ENCODE data around the gene EIF2S1.

The EIF2S1 gene

DNA sequence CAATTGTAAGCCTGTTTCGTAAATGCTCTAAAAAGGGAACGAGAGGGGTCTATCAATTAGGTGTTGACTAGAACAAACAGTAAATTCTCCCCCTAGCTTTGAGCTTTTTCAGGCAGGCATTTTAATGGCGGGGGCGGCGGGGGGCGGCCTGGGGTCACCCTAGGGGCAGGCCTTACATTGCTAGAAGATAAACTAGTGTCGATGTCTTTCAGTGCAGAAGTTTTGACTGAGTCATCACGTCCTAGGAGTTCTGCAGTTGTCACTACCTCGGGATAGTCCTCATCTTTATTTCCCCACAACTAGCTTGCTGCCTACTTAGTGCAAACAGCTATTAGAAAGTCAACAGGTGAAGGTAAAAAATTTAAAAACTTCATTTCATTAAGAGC lies 2.2 kb upstream of the EIF2S1 start:
- TF ChIP-seq CTCF (IDR thresholded peaks at IDR 0.05; ENCODE audit: low read depth, low read length, missing control alignments), result no peak
- DNase-seq (ENCODE audit: low read depth), result no peak
- no peak overlapping the region for H3K4me3 ChIP-seq (ENCODE audit: low read depth, low read length)

DNA sequence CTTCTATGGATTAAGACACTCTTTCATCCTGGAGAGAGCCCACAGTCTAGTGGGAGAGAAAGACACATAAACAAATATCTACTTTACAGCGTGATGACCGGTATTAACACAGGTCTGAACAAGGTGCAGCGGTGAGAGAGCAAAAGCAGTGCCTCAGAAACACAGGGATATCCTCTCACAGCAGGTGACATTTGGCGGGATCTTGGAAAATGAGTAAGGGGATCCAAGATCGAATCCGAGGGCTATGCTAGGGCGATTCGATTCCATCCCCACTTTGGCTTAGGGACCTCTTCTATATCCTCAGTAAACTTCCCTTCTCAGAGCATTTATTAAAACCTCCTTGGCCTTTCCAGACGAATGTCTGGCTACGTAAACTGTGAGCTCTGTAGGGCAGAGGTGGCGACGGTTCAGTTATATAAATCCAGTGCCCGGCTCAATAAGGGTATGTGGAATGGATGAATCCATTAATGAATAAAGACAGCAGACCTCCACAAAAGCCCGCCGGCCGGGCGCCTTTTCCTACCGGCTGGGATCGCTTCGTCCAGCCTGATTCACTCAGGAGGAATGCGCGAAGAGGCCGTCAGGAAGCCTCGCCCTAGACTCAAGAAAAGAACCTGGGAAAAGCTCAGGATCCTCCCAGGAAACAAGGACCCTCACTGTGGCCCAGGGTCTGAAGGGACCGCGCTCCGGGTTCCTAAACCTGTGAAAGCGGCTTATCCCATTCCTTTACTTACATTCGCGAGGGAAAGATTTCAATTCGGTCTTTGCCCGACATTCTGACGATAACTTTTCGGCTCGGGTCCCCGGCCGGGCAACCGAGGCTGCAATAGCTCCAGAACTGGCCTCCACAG lies 979 bp upstream of the EIF2S1 start:
- TF ChIP-seq CTCF (IDR thresholded peaks at IDR 0.05; ENCODE audit: low read depth, low read length, missing control alignments), result no peak
- H3K4me3 ChIP-seq (ENCODE audit: low read depth, low read length), result peak overlapping the region; percentile 71
- no peak for DNase-seq (ENCODE audit: low read depth)

DNA sequence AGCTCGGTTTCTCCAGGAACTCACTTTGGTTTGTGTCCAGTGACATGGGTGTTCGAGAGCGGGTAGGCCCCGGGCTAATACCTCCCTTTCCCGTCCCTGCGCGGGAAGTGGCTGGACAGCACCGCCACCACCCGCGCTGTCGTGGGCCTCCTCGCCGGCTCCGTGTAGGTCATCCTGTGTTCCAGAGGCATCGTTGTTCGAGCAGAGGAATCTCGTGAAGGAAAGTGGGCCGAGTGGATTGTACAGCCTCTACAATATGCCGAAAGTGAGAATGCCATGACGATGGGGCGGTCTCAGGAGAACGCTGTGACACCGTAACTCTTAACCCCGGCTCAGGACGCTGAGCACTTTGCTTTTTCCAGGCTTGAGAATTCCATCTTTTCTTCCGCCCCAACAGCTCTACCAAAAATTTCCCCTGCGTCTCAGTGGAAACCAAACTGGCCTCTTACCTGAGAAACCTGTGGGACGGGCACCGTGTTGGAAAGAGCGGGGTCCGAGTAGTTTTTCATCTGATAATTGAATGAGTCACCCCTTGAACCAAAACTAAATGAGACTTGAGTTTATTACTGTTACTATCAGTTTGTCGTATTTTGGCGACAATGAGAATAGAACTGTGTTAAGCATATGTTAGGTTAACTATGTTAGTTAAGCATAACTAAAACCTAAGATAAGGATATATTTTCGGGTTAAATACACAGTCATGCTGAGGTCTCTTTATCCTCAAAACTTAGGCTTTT lies 510 bp downstream of the EIF2S1 start:
- TF ChIP-seq CTCF (IDR thresholded peaks at IDR 0.05; ENCODE audit: low read depth, low read length, missing control alignments), result no peak
- peak overlapping the region; percentile 71 for H3K4me3 ChIP-seq (ENCODE audit: low read depth, low read length)
- no peak for DNase-seq (ENCODE audit: low read depth)

GRCh38 chr14:67365476-67365875 lies 5.3 kb downstream of the EIF2S1 start:
- H3K4me3 ChIP-seq (ENCODE audit: low read depth, low read length), result no peak overlapping the region
- TF ChIP-seq CTCF (IDR thresholded peaks at IDR 0.05; ENCODE audit: low read depth, low read length, missing control alignments), result no peak
- no peak for DNase-seq (ENCODE audit: low read depth)

DNA sequence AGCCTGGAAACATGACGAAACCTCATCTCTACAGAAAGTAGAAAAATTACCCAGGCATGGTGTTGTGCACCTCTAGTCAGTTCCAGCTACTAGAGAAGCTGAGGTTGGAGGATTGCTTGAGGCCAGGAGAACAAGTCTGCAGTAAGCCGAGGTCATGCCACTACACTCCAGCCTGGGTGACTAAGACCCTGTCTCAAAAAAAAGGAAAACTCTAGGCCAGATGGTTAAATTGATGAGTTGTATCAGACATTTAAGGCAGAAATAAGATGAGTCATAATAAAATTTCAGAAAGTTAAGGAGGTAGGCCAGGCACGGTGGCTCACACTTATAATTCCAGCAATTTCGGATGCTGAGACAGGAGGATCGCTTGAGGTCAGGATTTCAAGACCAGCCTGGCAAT lies 10.7 kb downstream of the EIF2S1 start:
- DNase-seq (ENCODE audit: low read depth), result no peak
- TF ChIP-seq CTCF (IDR thresholded peaks at IDR 0.05; ENCODE audit: low read depth, low read length, missing control alignments), result no peak
- H3K4me3 ChIP-seq (ENCODE audit: low read depth, low read length), result no peak overlapping the region

DNA sequence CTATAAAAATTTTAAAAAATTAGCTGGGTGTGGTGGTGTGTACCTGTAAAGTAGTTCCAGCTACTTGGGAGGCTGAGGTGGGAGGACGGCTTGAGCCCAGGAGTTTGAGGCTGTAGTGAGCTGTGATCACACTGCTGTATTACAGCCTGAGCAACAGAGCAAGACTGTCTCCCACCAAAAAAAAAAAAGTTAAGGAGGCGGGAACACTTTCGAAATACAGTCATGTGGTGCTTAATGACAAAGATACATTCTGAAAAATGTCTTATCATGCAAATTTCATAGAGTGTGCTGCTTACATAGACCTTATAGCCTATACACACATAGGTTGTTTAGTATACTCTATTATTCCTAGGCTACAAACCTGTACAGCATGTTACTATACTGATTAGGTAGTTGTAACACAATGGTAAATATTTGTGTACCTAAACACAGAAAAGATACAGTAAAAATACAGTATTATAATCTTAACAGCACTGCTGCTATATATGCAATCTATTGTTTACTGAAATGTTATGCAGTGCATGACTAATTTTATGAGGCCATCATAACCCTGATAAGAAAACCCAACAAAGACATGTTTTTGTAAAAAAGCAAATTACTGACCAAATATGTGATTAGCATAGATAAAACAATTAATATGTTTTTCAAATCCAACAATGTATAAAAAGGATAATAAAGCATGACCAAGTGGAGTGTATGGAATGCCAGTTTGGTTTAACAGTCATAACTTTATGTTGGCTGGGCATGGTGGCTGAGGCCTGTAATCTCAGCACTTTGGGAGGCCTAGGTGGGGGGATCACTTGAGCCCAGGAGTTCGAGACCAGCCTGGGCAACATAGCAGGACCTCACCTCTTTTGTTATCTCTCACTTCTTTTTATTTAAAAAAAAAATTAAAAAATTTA lies 11.4 kb downstream of the EIF2S1 start:
- no peak overlapping the region for H3K4me3 ChIP-seq (ENCODE audit: low read depth, low read length)
- TF ChIP-seq CTCF (IDR thresholded peaks at IDR 0.05; ENCODE audit: low read depth, low read length, missing control alignments), result no peak
- no peak for DNase-seq (ENCODE audit: low read depth)

All from GM12864 (cell line).